ENCODE results near the gene HOXC10. TPM values are rescaled to one million over a fixed set of nuclear protein-coding genes. Genes with fewer than 3 reads are reported as not detected.

Gene HOXC10
- total RNA-seq, 1 experiment from 2014 or later, result 18.7 TPM

Other genes with a start within 250 kb of the HOXC10 start
- gene CISTR, start 233.2 kb upstream of the HOXC10 start, total RNA-seq (2014; rRNA removed; shearing (Covaris generic)), result not detected in 2 replicates
- 2.5 and 2.8 TPM in 2 replicates for gene HOXC13, start 46.3 kb upstream of the HOXC10 start, total RNA-seq (2014; rRNA removed; shearing (Covaris generic))
- 4.3 and 6.0 TPM in 2 replicates for gene HOXC12, start 30.2 kb upstream of the HOXC10 start, total RNA-seq (2014; rRNA removed; shearing (Covaris generic))
- 1.5 and 2.6 TPM in 2 replicates for gene HOXC11, start 12.0 kb upstream of the HOXC10 start, total RNA-seq (2014; rRNA removed; shearing (Covaris generic))
- 1.5 and 2.2 TPM in 2 replicates for gene HOTAIR, start 10.2 kb upstream of the HOXC10 start, total RNA-seq (2014; rRNA removed; shearing (Covaris generic))
- 7.3 and 12.6 TPM in 2 replicates for gene HOXC9, start 15.0 kb downstream of the HOXC10 start, total RNA-seq (2014; rRNA removed; shearing (Covaris generic))
- 1.4 and 1.9 TPM in 2 replicates for gene HOXC8, start 23.8 kb downstream of the HOXC10 start, total RNA-seq (2014; rRNA removed; shearing (Covaris generic))
- 2.0 and 2.8 TPM in 2 replicates for gene HOXC6, start 43.3 kb downstream of the HOXC10 start, total RNA-seq (2014; rRNA removed; shearing (Covaris generic))
- gene HOXC5, start 47.9 kb downstream of the HOXC10 start, total RNA-seq (2014; rRNA removed; shearing (Covaris generic)), result 0.12 and 1.9 TPM in 2 replicates
- gene HOXC4, start 68.7 kb downstream of the HOXC10 start, total RNA-seq (2014; rRNA removed; shearing (Covaris generic)), result 2.4 and 4.7 TPM in 2 replicates
- gene SMUG1, start 203.8 kb downstream of the HOXC10 start, total RNA-seq (2014; rRNA removed; shearing (Covaris generic)), result 67.7 and 71.6 TPM in 2 replicates